ENCODE results near the gene TIPRL.
A peak's percentile ranks its signal among the peaks of the same experiment; 100 is the strongest.

- peak; percentile 80 for TF ChIP-seq CTCF (IDR thresholded peaks at IDR 0.05; ENCODE audit: low read depth, low read length, poor library complexity, severe bottlenecking)
- TF ChIP-seq EZH2phosphoT487 (IDR thresholded peaks at IDR 0.05; ENCODE audit: borderline replicate concordance, low read length) = no peak
Observed at GRCh38 chr1:168234846-168235547, 56.2 kb downstream of the TIPRL start.
